ENCODE measurements around the gene USB1.

GRCh38 chr16:58054289-58054688 is 53.1 kb downstream of the USB1 start:
- TF ChIP-seq CTCF (IDR thresholded peaks at IDR 0.05) (no peak), EZH2 (IDR thresholded peaks at IDR 0.05) (no peak)
